Ascending aorta (tissue), 2 donors: ENCODE measurements around the gene CYP46A1. TPM values are rescaled to one million over a fixed set of nuclear protein-coding genes. Genes with fewer than 3 reads are reported as not detected.

Experiments
- DNase-seq, 2 donors: peaks; one replicate each; pipeline ENCODE4 v3.0.0-alpha.2; 2019; ENCODE audit warnings: low spot score in 2 of 2
- H3K27ac ChIP-seq, 2 donors: fragments of 200-600 bp; sonication (generic); one replicate each; pipeline ENCODE4 v1.5.1; 2016 to 2017; ENCODE audit warnings: mild to moderate bottlenecking in 1 of 2
- H3K27me3 ChIP-seq: fragments of 200-600 bp; sonication (generic); one replicate; pipeline ENCODE4 v1.5.1; 2017
- H3K36me3 ChIP-seq, 2 donors: fragments of 200-600 bp; sonication (generic); one replicate each; pipeline ENCODE4 v1.5.1; 2016
- H3K4me1 ChIP-seq, 2 donors: fragments of 200-600 bp; sonication (generic); one replicate each; pipeline ENCODE4 v1.5.1; 2016 to 2017; ENCODE audit warnings: mild to moderate bottlenecking in 1 of 2
- H3K4me3 ChIP-seq, 2 donors: fragments of 200-600 bp; sonication (generic); one replicate each; pipeline ENCODE4 v1.5.1; 2016 to 2017; ENCODE audit warnings: mild to moderate bottlenecking in 1 of 2
- H3K9me3 ChIP-seq, 2 donors: fragments of 200-600 bp; sonication (generic); one replicate each; pipeline ENCODE4 v1.5.1; 2016
- CTCF ChIP-seq, 3 experiments: fragments of 200-600 bp in 2 of 3; fragments of 450-650 bp in 1 of 3; sonication (generic) in 2 of 3; IDR thresholded peaks; one replicate each; pipeline ENCODE4 v1.5.1; 2016 to 2019; ENCODE audit warnings: antibody characterized with exemption in 3 of 3, mild to moderate bottlenecking in 1 of 3, moderate library complexity in 1 of 3
- intact Hi-C: fragments of 100-400 bp; cut with DNase I; formaldehyde crosslinking; loops from one replicate; pipeline ENCODE4 v1.15.1; 2023
- total RNA-seq: library from RNA; depleted of rRNA; stranded (reverse); fragments of >200 nt; gene quantifications from one replicate; pipeline ENCODE4 v1.1.0, GENCODE V29; 2016

CYP46A1 gene
- total RNA-seq, 1 donor from 2014 or later, result not detected

- H3K4me1 ChIP-seq, result no peaks in the 10 kb centered on the region
- no peak for DNase-seq
- H3K4me3 ChIP-seq, result no peak overlapping the region
- no peaks in the 10 kb centered on the region for H3K36me3 ChIP-seq
- H3K9me3 ChIP-seq, result no peaks in the 10 kb centered on the region
- intact Hi-C loops, result no loop called here
- H3K27ac ChIP-seq, result no peak overlapping the region
- TF ChIP-seq CTCF (IDR thresholded peaks at IDR 0.05), result no peak
- no peaks in the 10 kb centered on the region for H3K27me3 ChIP-seq
Observed at GRCh38 chr14:99668307-99669295, 15.5 kb upstream of the CYP46A1 start.

GRCh38 chr14:99670361-99671234, 13.5 kb upstream of the CYP46A1 start:
- TF ChIP-seq CTCF (IDR thresholded peaks at IDR 0.05), result no peak
- intact Hi-C loops, result no loop called here
- Histone ChIP-seq H3K9me3 (no peaks in the 10 kb centered on the region), H3K4me3 (no peak overlapping the region), H3K36me3 (no peaks in the 10 kb centered on the region), H3K4me1 (no peaks in the 10 kb centered on the region), H3K27me3 (no peaks in the 10 kb centered on the region), H3K27ac (no peak overlapping the region)
- DNase-seq, result no peak

- no peak overlapping the region for H3K27ac ChIP-seq
- no peak for DNase-seq
Observed at GRCh38 chr14:99671235-99672224, 12.6 kb upstream of the CYP46A1 start.

GRCh38 chr14:99672506-99673304, 11.4 kb upstream of the CYP46A1 start:
- no peak overlapping the region for H3K4me3 ChIP-seq
- DNase-seq, result no peak
- intact Hi-C loops, result no loop called here
- no peaks in the 10 kb centered on the region for H3K27me3 ChIP-seq
- H3K9me3 ChIP-seq, result peaks cover 0 to 3% of the 10 kb centered on the region in 2 donors
- no peaks in the 10 kb centered on the region for H3K36me3 ChIP-seq
- H3K27ac ChIP-seq, result no peak overlapping the region
- TF ChIP-seq CTCF (IDR thresholded peaks at IDR 0.05), result no peak
- no peaks in the 10 kb centered on the region for H3K4me1 ChIP-seq

More at GRCh38 chr14:99671235-99672224, 12.6 kb upstream of the CYP46A1 start:
- H3K4me3 ChIP-seq, result no peak overlapping the region
- TF ChIP-seq CTCF (IDR thresholded peaks at IDR 0.05), result no peak
- H3K27me3 ChIP-seq, result no peaks in the 10 kb centered on the region
- intact Hi-C loops, result no loop called here
- no peaks in the 10 kb centered on the region for H3K36me3 ChIP-seq
- no peaks in the 10 kb centered on the region for H3K9me3 ChIP-seq
- no peaks in the 10 kb centered on the region for H3K4me1 ChIP-seq
